Mucosa of stomach (tissue), 1 donor: Measurements from ENCODE around the gene CRYGS.

Source experiments
- H3K27me3 ChIP-seq: one replicate; pipeline ENCODE4 v1.7.0; 2013; ENCODE audit warnings: mild to moderate bottlenecking, low read length; ENCODE audit not compliant: control insufficient read depth, insufficient read depth
- H3K36me3 ChIP-seq: one replicate; pipeline ENCODE4 v1.7.0; 2013; ENCODE audit warnings: low read length; ENCODE audit not compliant: control insufficient read depth, insufficient read depth
- H3K4me1 ChIP-seq: one replicate; pipeline ENCODE4 v1.7.0; 2013; ENCODE audit warnings: mild to moderate bottlenecking, low read length; ENCODE audit not compliant: control insufficient read depth, insufficient read depth
- H3K4me3 ChIP-seq: one replicate; pipeline ENCODE4 v1.7.0; 2013; ENCODE audit warnings: low read length
- H3K9ac ChIP-seq: one replicate; pipeline ENCODE4 v1.7.0; 2013; ENCODE audit warnings: mild to moderate bottlenecking, low read length, moderate library complexity
- H3K9me3 ChIP-seq: one replicate; pipeline ENCODE4 v1.7.0; 2013; ENCODE audit warnings: mild to moderate bottlenecking, low read length, moderate library complexity; ENCODE audit not compliant: control insufficient read depth
- donor health status: Pancreatic carcinoma.

CRYGS gene

GRCh38 chr3:186525369-186526255 is 18.6 kb downstream of the CRYGS start:
- H3K9ac ChIP-seq, result no peak overlapping the region
- no peaks in the 10 kb centered on the region for H3K36me3 ChIP-seq
- no peaks in the 10 kb centered on the region for H3K9me3 ChIP-seq
- no peaks in the 10 kb centered on the region for H3K27me3 ChIP-seq
- no peak overlapping the region for H3K4me3 ChIP-seq
- no peaks in the 10 kb centered on the region for H3K4me1 ChIP-seq

- Histone ChIP-seq H3K9ac (no peak overlapping the region), H3K27me3 (no peaks in the 10 kb centered on the region), H3K4me1 (no peaks in the 10 kb centered on the region), H3K36me3 (no peaks in the 10 kb centered on the region), H3K4me3 (no peak overlapping the region), H3K9me3 (no peaks in the 10 kb centered on the region)
Measured at GRCh38 chr3:186524616-186525015, 19.6 kb downstream of the CRYGS start.

- H3K4me1 ChIP-seq, result no peaks in the 10 kb centered on the region
- H3K27me3 ChIP-seq, result no peaks in the 10 kb centered on the region
- H3K9me3 ChIP-seq, result no peaks in the 10 kb centered on the region
- no peaks in the 10 kb centered on the region for H3K36me3 ChIP-seq
- no peak overlapping the region for H3K4me3 ChIP-seq
- no peak overlapping the region for H3K9ac ChIP-seq
Measured at GRCh38 chr3:186523434-186523833, 20.7 kb downstream of the CRYGS start.

GRCh38 chr3:186523022-186523421 is 21.2 kb downstream of the CRYGS start:
- Histone ChIP-seq H3K4me1 (no peaks in the 10 kb centered on the region), H3K4me3 (no peak overlapping the region), H3K9me3 (no peaks in the 10 kb centered on the region), H3K27me3 (no peaks in the 10 kb centered on the region), H3K9ac (no peak overlapping the region), H3K36me3 (no peaks in the 10 kb centered on the region)

GRCh38 chr3:186520957-186521842 is 23.0 kb downstream of the CRYGS start:
- H3K27me3 ChIP-seq, result no peaks in the 10 kb centered on the region
- H3K9me3 ChIP-seq, result no peaks in the 10 kb centered on the region
- no peak overlapping the region for H3K9ac ChIP-seq
- no peak overlapping the region for H3K4me3 ChIP-seq
- H3K36me3 ChIP-seq, result no peaks in the 10 kb centered on the region
- H3K4me1 ChIP-seq, result no peaks in the 10 kb centered on the region

GRCh38 chr3:186520431-186520830 is 23.7 kb downstream of the CRYGS start:
- H3K27me3 ChIP-seq, result peaks cover 4% of the 10 kb centered on the region
- H3K4me3 ChIP-seq, result no peak overlapping the region
- H3K36me3 ChIP-seq, result no peaks in the 10 kb centered on the region
- no peak overlapping the region for H3K9ac ChIP-seq
- no peaks in the 10 kb centered on the region for H3K9me3 ChIP-seq
- H3K4me1 ChIP-seq, result no peaks in the 10 kb centered on the region

GRCh38 chr3:186519021-186519658 is 25.0 kb downstream of the CRYGS start:
- peaks cover 4% of the 10 kb centered on the region for H3K27me3 ChIP-seq
- H3K9me3 ChIP-seq, result no peaks in the 10 kb centered on the region
- H3K9ac ChIP-seq, result no peak overlapping the region
- H3K4me3 ChIP-seq, result no peak overlapping the region
- H3K4me1 ChIP-seq, result no peaks in the 10 kb centered on the region
- H3K36me3 ChIP-seq, result no peaks in the 10 kb centered on the region

GRCh38 chr3:186517218-186517617 is 27.0 kb downstream of the CRYGS start:
- no peaks in the 10 kb centered on the region for H3K4me1 ChIP-seq
- no peak overlapping the region for H3K9ac ChIP-seq
- H3K27me3 ChIP-seq, result peaks cover 11% of the 10 kb centered on the region
- H3K36me3 ChIP-seq, result no peaks in the 10 kb centered on the region
- no peak overlapping the region for H3K4me3 ChIP-seq
- H3K9me3 ChIP-seq, result no peaks in the 10 kb centered on the region

- H3K4me1 ChIP-seq, result no peaks in the 10 kb centered on the region
- H3K9ac ChIP-seq, result no peak overlapping the region
- no peak overlapping the region for H3K4me3 ChIP-seq
- H3K9me3 ChIP-seq, result no peaks in the 10 kb centered on the region
- no peaks in the 10 kb centered on the region for H3K36me3 ChIP-seq
- H3K27me3 ChIP-seq, result peaks cover 11% of the 10 kb centered on the region
Measured at GRCh38 chr3:186516646-186517045, 27.5 kb downstream of the CRYGS start.

- Histone ChIP-seq H3K9ac (no peak overlapping the region), H3K36me3 (no peaks in the 10 kb centered on the region), H3K4me3 (no peak overlapping the region), H3K27me3 (peaks cover 11% of the 10 kb centered on the region), H3K4me1 (no peaks in the 10 kb centered on the region), H3K9me3 (no peaks in the 10 kb centered on the region)
Measured at GRCh38 chr3:186515125-186515524, 29.1 kb downstream of the CRYGS start.

- peaks cover 11% of the 10 kb centered on the region for H3K27me3 ChIP-seq
- no peaks in the 10 kb centered on the region for H3K36me3 ChIP-seq
Measured at GRCh38 chr3:186514296-186515002, 29.7 kb downstream of the CRYGS start.

More at GRCh38 chr3:186514296-186515002, 29.7 kb downstream of the CRYGS start:
- no peak overlapping the region for H3K4me3 ChIP-seq
- H3K9me3 ChIP-seq, result no peaks in the 10 kb centered on the region
- no peaks in the 10 kb centered on the region for H3K4me1 ChIP-seq
- no peak overlapping the region for H3K9ac ChIP-seq
